ENCODE measurements around the gene SMOC2. TPM values are rescaled to one million over a fixed set of nuclear protein-coding genes. Genes with fewer than 3 reads are reported as not detected.

The SMOC2 gene
- total RNA-seq, 1 donor: 0.36 TPM

DNA sequence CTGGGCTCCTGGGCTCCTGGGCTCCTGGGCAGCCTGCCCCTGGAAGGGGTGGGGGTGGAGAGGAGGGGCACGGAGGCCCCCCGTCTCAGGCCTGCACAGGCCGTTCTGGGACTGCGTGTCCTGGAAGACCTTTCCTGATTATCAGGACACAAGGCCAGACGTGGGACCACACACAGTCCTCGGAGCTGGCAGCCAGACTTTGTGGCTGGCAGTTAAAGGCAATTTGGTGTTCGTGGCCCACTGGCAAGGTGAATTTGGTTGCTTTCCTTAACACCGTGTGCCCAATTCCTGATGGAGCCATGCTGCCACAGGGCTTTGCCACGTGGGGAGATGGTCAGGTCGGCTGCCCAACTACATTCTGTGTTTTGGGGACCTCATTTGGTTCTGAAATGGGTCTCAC lies 113.5 kb downstream of the SMOC2 start:
- no peak for DNase-seq (ENCODE audit: insufficient read length, low spot score, missing footprints)
- TF ChIP-seq, protein P1, sequence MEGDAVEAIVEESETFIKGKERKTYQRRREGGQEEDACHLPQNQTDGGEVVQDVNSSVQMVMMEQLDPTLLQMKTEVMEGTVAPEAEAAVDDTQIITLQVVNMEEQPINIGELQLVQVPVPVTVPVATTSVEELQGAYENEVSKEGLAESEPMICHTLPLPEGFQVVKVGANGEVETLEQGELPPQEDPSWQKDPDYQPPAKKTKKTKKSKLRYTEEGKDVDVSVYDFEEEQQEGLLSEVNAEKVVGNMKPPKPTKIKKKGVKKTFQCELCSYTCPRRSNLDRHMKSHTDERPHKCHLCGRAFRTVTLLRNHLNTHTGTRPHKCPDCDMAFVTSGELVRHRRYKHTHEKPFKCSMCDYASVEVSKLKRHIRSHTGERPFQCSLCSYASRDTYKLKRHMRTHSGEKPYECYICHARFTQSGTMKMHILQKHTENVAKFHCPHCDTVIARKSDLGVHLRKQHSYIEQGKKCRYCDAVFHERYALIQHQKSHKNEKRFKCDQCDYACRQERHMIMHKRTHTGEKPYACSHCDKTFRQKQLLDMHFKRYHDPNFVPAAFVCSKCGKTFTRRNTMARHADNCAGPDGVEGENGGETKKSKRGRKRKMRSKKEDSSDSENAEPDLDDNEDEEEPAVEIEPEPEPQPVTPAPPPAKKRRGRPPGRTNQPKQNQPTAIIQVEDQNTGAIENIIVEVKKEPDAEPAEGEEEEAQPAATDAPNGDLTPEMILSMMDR (IDR thresholded peaks at IDR 0.05; ENCODE audit: extremely low read depth, low read depth, low read length): no peak
- no peaks in the 10 kb centered on the region for H4K20me1 ChIP-seq (ENCODE audit: insufficient read depth, low read length)
- H3K4me1 ChIP-seq (ENCODE audit: insufficient read depth, low read length): no peaks in the 10 kb centered on the region
- no peak overlapping the region for H3K4me2 ChIP-seq (ENCODE audit: insufficient read depth, low read length)
- no peak overlapping the region for H3K27ac ChIP-seq (ENCODE audit: low read depth, low read length)
- no peak overlapping the region for H2AFZ ChIP-seq (ENCODE audit: low read length)
- no peaks in the 10 kb centered on the region for H3K36me3 ChIP-seq (ENCODE audit: insufficient read depth, low read length)
- no peaks in the 10 kb centered on the region for H3K9me3 ChIP-seq (ENCODE audit: low read depth, low read length)
- no peaks in the 10 kb centered on the region for H3K27me3 ChIP-seq (ENCODE audit: insufficient read depth, low read length)
- H3K4me3 ChIP-seq (ENCODE audit: insufficient read depth, low read length): no peak overlapping the region
- no peaks in the 10 kb centered on the region for H3K79me2 ChIP-seq (ENCODE audit: insufficient read depth, low read length)

DNA sequence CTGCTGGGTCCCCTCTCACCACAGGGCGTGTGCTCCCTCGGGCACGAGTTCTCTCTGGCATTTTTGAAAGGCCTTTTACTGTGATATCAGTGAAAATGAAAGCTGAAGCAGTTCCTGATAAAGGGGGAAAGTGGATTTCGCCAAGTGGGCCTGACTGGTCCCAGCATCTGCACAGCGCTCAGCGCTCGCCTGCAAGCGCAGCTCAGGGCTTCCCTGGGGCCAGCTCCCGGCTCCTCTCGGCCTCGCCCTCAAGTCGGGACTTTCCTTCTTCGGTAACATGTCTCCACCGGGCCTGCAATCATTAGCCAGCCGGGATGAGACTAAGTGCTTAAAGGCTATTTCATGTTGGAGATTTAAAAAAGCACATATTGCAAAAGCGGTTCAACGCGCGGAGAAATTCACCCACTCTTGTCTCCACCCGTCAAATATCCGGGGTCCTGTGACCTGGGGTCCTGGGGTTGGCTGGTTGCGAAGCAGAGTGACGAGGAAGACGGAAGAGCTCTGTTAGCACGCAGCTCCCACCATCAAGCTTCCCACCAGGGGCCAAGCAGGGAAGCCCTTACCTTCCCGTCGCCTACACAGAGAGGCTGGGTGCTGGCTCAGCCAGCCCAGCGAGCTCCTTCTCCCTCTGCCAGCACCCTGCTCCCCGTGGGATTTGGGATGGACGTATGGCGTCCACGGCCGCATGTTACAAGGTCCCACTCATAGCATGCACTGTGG lies 114.1 kb downstream of the SMOC2 start:
- DNase-seq (ENCODE audit: insufficient read length, low spot score, missing footprints): no peak
- H3K9me3 ChIP-seq (ENCODE audit: low read depth, low read length): no peaks in the 10 kb centered on the region
- no peak overlapping the region for H3K4me2 ChIP-seq (ENCODE audit: insufficient read depth, low read length)
- no peaks in the 10 kb centered on the region for H3K4me1 ChIP-seq (ENCODE audit: insufficient read depth, low read length)
- no peak overlapping the region for H3K4me3 ChIP-seq (ENCODE audit: insufficient read depth, low read length)
- no peak overlapping the region for H2AFZ ChIP-seq (ENCODE audit: low read length)
- H3K27me3 ChIP-seq (ENCODE audit: insufficient read depth, low read length): no peaks in the 10 kb centered on the region
- TF ChIP-seq, protein P1 (IDR thresholded peaks at IDR 0.05; ENCODE audit: extremely low read depth, low read depth, low read length): no peak
- H4K20me1 ChIP-seq (ENCODE audit: insufficient read depth, low read length): no peaks in the 10 kb centered on the region
- H3K27ac ChIP-seq (ENCODE audit: low read depth, low read length): no peak overlapping the region
- no peaks in the 10 kb centered on the region for H3K79me2 ChIP-seq (ENCODE audit: insufficient read depth, low read length)
- H3K36me3 ChIP-seq (ENCODE audit: insufficient read depth, low read length): no peaks in the 10 kb centered on the region

DNA sequence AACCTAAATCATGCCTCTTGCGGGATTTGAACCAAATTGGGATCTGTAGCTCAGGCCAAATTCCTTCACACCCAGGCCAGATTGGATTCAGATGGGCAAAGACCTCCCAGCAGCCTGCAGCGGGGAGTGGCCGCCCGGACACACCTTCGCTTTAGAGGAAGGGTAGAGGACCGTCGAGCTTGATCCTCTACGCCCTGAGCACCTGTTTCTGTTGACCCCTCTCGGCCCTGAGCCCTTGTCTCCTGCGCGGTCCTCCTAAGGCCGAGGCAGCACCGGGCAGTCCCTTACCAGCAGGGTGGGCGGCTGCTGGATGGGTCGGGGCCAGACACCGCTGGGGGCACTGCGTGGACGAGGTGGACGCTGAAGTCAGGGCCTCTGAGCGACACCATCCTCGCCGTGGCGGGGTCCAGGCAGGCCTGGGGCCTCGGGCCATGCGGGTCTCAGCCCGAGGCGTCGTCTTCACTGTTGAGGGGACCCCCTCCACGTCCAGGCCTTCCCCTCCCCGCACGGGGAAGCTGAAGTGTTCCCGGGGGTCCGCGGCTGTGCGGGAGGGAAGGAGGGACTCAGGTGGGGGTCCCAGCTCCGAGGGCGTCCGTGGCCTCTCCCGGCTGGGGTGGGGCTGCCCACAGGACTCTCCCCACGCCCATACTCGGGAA lies 114.8 kb downstream of the SMOC2 start:
- TF ChIP-seq, protein P1 (IDR thresholded peaks at IDR 0.05; ENCODE audit: extremely low read depth, low read depth, low read length): no peak
- H3K9me3 ChIP-seq (ENCODE audit: low read depth, low read length): no peaks in the 10 kb centered on the region
- DNase-seq (ENCODE audit: insufficient read length, low spot score, missing footprints): no peak

DNA sequence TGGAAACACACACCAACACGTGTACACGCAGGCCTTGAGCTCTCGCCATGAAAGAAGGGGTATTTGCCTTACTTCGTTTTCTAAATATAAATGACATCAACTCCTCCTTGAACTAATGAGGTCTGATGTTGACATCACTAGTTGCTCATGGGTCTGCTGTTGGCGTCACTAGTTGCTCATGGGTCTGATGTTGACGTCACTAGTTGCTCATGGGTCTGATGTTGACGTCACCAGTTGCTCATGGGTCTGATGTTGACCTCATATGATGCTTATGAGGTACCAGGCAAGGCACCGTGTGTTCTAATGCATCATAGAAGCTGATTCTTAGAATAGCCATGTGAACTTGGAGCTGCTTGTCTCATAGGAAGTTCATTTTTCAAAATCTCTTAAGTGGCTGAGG lies 116.5 kb downstream of the SMOC2 start:
- no peak for DNase-seq (ENCODE audit: insufficient read length, low spot score, missing footprints)

More for the DNA sequence above, 114.8 kb downstream of the SMOC2 start:
- no peak overlapping the region for H3K27ac ChIP-seq (ENCODE audit: low read depth, low read length)
- no peaks in the 10 kb centered on the region for H3K4me1 ChIP-seq (ENCODE audit: insufficient read depth, low read length)
- no peak overlapping the region for H3K4me3 ChIP-seq (ENCODE audit: insufficient read depth, low read length)
- H2AFZ ChIP-seq (ENCODE audit: low read length): no peak overlapping the region
- no peaks in the 10 kb centered on the region for H3K79me2 ChIP-seq (ENCODE audit: insufficient read depth, low read length)
- H3K27me3 ChIP-seq (ENCODE audit: insufficient read depth, low read length): no peaks in the 10 kb centered on the region
- no peak overlapping the region for H3K4me2 ChIP-seq (ENCODE audit: insufficient read depth, low read length)
- H4K20me1 ChIP-seq (ENCODE audit: insufficient read depth, low read length): no peaks in the 10 kb centered on the region
- no peaks in the 10 kb centered on the region for H3K36me3 ChIP-seq (ENCODE audit: insufficient read depth, low read length)

More for the DNA sequence above, 116.5 kb downstream of the SMOC2 start:
- no peaks in the 10 kb centered on the region for H3K4me1 ChIP-seq (ENCODE audit: insufficient read depth, low read length)
- no peaks in the 10 kb centered on the region for H3K36me3 ChIP-seq (ENCODE audit: insufficient read depth, low read length)
- TF ChIP-seq, protein P1 (IDR thresholded peaks at IDR 0.05; ENCODE audit: extremely low read depth, low read depth, low read length): no peak
- no peak overlapping the region for H3K27ac ChIP-seq (ENCODE audit: low read depth, low read length)
- H3K9me3 ChIP-seq (ENCODE audit: low read depth, low read length): no peaks in the 10 kb centered on the region
- no peak overlapping the region for H3K4me3 ChIP-seq (ENCODE audit: insufficient read depth, low read length)
- no peak overlapping the region for H3K4me2 ChIP-seq (ENCODE audit: insufficient read depth, low read length)
- H4K20me1 ChIP-seq (ENCODE audit: insufficient read depth, low read length): no peaks in the 10 kb centered on the region
- H2AFZ ChIP-seq (ENCODE audit: low read length): no peak overlapping the region
- no peaks in the 10 kb centered on the region for H3K27me3 ChIP-seq (ENCODE audit: insufficient read depth, low read length)
- no peaks in the 10 kb centered on the region for H3K79me2 ChIP-seq (ENCODE audit: insufficient read depth, low read length)
